ENCODE results near the gene SDK1.
"Not testable (repeated sequence)": the region's sequence is repeated elsewhere in the genome, so short reads cannot be mapped to it uniquely, and the experiment has no call there.

SDK1 gene

DNA sequence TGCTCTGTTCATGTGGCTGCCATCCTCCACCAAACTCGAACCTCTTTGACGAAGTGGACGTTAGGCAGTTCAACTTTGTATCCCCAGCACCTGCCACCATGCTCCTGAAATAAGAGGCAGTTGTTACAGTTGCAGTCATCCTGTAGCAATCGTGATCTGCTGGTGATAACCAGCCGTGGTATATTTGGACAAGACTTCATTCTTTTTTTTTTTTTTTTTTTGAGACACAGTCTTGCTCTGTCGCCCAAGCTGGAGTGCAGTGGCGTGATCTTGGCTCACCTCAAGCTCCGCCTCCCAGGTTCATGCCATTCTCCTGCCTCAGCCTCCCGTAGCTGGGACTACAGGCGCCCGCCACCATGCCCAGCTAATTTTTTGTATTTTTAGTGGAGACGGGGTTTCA, 640.7 kb downstream of the SDK1 start:
- not testable (repeated sequence) for DNase-seq

DNA sequence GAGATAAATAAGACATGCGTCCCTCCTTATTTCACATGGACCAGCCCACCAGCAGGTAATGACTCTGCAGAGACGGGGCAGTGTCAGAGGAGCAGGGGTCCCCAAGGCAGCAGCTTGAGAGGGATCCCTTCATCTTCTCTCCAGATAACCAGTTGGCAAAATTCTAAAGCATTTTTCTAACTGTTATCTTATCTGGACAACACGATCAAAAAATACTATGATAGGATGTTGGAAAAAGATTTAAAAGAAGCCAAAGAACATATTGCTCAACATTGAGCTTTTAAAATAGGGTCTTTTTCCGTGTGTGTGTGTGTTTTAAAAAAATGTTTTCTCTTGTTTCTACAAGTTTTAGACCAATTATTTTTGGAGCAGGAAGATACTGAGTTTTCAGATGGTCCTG, 641.2 kb downstream of the SDK1 start:
- DNase-seq = no peak

DNA sequence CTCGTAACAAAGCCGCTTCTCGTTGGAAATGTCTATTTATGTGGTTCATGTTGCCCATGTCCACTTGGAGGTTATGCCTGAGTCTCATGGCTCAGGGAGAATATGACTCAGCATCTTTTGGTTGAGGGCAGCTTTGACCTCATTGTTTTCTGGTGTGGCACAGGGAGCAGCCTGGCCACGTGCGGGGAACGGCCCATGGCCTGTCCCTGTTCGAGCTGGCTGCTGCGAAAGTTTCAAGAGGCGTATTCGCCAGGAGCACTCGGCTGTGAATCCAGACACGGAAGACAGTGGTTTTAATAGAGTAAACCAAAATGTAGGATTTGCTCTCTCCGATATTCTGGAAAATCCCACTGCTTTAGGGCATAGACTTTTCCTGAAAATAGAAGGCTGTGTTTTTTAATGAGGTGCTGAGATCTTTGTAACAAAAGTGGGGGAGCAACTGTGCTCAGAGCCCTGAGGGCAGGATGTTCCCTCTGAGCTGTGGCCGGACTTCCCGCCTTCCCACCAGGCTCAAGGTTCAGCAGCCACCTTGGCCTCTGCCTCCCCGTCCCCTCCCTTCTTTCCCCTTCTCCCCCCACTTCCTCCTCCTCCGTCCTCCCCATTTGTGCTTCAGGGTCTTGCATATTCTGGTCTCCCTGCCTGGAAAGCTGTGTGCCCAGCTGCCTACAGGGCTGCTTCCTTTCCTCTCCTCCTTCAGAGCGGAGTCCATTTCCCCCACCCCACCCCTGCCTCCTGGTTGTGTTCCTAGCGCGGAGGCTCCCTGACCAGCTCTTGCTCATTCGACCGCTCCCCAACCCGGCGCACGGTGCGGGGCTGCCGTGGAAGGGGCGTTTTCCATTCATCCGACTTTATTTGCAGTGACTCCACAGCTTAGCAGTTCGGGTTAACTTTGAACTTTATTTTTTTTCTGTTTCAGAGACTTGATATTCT, 642.0 kb downstream of the SDK1 start:
- no peak for DNase-seq

DNA sequence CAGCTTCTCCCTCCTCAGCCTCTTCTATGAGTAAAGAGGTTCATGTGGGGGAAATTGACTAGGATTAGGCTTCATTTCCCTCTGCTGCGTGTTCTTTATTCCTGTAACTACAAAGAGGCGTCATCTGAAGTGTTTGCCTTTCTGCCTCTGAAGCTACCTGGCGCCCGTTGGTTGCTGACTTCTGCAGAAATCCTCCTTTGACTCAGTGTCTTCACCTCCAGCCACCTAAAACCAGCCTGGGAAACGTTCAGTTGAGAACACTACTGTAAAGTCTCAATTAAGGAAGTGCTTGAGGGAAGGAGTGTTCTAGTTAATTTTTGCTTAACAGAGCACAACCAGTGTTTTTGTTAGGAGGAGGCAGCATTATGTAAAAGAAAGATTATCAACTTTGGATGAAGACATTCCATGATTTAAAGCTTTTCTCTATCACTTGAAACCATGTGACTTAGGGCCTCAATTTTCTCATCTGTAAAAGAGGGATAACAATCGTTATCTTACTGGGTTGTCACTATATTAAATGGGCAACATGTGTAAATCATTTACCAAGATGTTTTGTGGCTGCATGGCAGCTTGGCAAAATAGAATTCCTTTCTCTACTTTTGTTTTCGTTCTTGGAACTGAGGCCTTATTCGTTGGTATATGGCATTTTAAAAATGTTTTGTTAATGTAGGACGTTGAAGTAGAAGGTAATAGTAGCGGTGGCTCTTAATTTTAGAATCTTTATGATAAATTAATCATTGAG, 642.9 kb downstream of the SDK1 start:
- no peak for DNase-seq

DNA sequence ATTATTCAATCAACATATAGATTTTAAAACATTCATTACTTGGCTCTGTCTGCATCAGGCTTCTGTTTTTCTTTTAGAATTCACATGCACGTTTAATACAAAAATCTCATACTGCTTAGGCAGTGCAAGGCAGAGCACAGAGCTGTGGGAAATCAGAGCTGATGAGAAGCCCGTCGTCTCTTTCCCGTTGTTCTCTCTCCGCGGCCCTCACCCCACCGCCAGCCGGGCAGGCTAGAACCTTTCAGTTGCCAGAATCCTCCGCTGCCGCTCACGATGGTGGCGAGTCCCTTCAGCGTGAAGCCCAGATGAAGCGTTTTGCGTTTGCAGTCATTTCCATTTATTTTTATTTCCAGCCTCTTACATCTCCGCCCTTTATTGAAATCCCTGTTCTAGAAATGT, 648.2 kb downstream of the SDK1 start:
- no peak for DNase-seq

DNA sequence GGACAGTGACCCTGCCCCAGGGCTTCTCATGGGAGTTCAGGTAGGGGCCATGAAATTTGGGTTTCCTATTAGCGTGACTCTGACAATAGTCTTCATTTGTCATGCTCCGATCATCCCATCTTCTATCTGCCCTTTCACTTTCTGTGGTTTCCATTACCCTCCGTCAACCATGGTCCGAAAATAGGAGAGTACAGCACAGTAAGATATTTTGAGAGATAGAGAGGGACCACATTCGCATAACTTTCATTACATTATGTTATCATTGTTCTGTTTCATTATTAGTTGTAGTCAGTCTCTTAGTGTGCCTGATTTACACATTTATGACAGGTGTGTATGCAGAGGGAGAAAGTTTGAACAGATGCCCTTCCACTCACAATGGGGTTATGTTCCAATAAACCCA, 649.2 kb downstream of the SDK1 start:
- DNase-seq = no peak

DNA sequence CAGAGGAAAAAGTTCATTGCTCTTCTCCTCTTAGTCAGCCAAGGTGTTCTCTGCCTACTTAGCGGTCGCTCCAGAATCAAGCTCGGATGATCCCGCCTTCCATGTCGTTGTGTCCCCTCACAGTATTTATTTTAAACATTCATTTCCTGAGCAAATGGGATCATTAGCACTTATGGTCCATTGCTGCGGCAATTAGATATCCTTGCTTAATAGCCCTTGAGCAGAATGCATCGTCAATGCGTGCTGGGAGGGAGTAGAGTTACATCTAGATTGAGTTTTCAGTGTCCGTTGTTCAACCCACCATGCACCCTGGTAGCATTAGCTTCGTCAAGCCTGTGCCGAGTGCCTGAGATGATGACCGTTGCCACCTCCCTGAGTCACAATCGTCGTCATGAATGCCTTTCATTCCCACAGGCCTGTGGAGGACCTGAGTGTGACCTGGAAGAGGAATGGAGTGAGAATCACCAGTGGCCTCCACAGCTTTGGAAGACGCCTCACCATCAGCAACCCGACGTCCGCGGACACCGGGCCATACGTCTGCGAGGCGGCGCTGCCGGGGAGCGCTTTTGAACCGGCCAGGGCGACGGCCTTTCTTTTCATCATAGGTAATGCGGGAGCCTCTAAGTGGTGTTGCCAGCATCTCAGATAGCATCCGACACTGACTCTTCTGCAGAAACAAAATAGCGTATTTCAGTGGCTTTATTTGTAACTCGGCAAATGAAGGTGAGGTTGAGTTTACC, 650.4 kb downstream of the SDK1 start:
- no peak for DNase-seq

DNA sequence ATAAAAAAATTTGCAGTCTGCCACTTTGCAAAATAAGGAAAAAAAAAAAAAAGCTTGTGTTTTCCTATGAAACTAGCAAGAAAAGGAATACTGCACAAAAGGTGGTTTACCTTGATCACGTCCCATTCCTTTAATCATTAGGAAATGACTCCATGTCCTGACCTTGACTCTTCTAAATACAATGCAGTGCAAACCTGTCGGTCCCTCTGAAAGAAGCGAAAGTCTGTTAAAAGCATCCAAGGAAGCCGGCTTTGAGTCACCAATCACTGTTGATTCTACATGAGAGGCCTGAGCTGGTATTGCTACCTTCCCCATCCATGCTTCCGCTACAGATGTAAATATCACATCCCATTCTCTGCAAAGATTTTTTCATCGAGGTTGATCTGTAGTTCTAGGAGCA, 652.1 kb downstream of the SDK1 start:
- no peak for DNase-seq

DNA sequence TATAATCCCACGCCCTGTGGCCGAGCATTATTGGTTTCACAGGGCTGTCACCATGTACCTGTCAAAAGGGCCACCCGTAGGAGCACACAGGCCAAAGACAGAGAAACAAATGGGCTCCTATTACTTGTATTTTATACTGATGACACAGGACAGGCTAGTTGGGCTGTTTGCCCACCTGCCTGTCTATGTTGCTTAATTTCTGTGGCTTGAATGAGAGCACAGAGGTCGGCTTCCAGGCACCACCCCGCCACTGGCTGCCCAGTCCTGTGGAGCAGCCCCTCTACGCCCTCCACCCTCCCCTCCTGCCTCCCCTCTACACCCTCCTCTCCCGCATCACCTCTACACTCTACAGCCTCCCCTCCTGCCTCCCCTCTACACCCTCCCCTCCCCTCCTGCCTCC, 652.9 kb downstream of the SDK1 start:
- no peak for DNase-seq

DNA sequence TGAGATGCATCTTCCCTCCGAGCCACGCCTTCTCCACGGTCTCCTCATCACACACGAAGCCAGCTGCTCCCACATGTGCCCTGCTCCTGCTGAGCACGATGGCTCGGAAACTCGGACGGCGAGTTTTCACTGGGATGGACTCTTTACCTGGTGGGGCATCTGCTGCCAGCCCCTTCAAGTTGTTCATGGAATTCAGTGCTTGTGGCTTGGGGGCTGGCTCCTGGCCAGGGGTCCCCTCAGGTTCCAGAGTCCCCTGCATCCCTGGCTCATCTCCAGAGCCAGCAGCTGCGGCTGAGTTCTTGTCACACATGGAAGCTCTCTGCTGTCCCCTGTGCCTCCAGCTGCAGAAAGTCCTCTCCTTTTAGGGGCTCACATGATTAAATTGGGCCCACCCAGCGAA, 654.0 kb downstream of the SDK1 start:
- no peak for DNase-seq

DNA sequence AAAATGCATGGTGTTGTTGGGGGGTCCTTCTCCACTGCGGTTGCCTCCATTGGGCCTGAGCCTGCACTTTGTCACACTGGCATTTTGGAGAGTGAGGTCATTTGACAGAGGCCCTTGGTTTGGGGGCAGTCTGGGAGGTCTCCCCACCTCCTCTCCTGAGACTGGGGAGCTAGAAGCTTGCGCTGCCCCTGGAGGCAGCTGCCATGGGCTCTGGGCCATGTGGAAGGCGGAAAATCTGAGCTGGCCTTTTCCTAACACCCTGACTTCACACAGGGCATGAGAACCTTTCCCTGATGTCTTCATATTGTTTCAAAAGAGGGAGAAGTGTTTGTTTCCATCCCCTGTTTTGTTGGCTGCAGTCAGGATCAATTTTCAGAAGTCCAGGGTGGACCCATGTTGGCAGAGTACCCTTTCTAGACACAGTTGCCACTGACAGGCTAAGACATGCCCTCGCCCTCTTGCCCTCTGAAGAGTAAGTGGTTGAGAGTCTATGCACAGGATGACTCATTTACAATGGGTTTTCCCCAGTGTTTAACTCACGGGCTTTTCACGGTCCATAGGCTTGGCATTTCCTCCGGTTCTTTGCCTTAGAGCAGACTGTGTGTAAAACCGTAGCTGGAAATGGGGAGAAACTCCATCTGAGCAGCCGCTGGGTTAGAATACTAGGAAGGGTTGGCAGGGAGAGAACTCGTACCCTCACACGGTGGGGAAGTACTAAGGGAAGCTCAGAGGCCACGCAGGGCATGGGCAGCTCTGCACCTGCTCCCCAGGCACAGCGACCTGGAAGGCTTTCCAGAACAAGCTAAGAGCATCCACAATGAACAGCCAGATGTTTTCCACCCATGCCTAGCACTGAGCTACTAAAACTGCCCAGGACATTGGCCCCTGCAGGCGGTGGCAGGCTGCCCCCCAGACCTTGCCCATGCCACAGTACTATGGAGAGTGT, 655.0 kb downstream of the SDK1 start:
- DNase-seq = no peak

DNA sequence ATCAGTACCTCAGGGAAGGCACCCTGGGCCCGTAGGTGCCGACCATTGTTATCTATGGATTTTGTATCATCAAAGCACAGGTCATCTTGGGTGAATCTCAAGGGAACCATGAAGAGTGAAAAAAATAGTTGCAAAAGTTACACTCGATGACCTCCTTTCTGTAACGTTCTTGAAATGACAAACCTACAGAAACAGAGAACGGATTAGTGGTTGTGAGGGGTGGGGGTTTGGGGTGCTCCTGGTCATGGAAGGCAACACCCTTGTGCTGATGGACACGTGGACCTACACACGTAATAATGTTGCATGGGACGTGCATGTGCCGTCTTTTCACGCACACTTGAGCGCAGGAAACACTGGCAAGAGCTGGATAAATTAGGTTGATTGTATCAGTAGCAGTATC, 655.9 kb downstream of the SDK1 start:
- DNase-seq = no peak

DNA sequence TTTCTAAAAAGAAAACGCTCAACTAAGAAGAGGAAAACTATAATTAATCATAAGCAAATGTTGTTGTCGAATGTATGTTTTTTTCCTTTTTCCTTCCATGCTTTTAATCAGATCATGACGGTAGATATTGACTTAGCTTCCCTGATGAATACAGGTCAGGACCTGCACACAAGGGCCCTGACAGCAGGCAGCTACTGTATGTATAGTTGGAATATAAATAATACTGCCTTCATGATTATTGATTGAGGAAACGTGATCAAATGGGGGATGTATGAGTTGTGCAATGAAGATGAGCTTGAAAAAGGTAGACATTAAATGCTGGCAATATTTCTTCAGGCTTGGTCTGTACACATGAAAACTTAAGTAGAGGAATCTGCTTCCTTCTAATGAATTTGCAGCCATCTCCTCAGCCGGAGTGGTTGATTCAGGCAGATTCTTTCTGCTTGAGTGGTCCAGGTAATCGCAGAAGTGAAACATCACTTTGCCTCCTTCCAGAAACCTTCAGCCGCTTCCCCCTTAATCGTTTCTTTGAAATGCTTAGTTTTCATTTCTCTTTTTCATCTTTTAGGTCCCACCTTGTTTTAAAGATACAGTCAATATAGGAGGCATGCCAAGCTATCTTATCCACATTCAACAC, 656.5 kb downstream of the SDK1 start:
- DNase-seq = no peak

DNA sequence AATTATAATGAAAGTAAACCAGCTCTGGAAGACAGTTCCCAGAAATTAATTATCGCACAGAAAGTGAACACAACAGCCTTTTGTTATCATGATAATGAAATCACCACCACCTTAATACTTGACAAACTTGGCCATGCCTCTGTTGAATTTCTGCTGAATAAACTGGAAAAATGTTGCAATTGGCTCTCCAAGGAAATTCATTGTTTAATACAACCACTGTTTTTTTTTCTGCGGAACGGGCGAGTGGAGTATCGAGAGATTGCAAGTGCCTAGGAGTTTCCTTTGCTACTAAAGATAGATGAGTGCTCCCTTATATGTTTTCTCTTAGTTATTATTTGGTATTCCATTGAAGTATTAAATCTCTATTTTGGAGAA, 657.0 kb downstream of the SDK1 start:
- DNase-seq = no peak

DNA sequence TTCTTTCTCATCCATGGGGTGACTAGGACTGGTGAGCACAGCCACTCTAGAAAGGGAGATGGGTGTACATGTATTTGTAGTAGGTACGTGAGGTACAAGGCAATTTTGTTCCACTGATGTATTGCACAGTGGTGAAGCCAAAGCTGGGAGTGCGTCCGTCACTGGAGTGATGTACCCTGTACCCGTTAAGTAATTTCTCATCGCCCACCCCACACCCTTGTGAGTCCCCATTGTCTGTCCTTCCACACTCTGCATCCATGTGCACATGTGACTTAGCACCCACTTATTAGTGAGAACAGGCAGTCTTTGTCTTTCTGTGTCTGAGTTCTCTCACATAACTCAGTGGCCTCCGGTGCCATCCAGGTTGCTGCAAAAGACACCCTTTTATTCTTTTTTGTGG, 658.3 kb downstream of the SDK1 start:
- DNase-seq = no peak

DNA sequence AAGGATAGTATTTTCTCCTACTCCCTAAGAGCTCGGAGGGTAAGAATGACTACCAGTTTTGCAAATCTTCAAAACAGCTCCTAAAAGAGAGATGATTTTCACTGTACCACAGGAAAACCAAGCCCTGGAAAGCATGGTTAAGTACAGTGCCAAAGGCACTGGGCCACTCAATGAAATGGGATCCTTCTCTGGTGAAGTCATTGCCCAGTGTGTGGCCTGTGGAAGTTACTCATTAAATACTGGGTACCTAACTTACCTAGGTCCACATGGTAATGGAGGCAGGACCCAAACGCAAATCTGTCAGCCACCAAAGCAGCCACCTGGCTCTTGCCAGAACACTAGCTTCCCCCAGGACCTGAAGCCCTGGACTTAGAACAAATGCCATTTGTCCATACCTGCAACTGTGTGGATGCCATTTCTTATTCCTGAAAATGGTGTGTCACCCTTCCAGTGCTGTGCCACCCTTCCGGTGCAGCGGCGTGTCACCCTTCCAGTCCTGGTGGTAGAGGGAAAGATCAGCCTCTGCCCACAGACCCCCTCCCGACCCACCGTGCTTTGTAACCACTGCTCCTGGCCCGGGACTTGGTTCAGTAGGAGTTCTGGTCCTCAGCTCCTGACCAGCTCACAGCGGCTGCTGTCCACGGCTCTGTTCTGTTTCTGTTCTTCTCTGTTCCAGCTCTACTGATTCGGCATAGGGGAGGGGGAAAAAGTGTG, 659.2 kb downstream of the SDK1 start:
- DNase-seq = no peak

DNA sequence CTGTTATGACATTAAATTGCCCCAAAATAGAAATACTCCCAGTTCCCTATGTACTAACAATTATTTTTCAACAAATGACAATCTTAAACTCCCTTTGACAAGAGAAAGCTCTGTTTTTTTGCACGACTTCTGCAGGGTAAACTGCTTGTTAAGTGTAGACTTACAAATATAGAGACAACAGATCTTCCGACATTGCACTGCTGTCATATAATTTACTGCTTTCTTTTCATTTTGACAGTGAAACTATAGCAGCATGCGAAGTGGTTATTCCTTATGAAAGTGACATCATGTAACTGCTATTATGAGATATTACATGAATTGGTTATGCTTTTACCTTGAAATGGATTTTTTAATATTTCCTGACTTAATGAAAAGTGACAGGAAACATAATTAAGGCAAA, 659.9 kb downstream of the SDK1 start:
- DNase-seq = no peak

DNA sequence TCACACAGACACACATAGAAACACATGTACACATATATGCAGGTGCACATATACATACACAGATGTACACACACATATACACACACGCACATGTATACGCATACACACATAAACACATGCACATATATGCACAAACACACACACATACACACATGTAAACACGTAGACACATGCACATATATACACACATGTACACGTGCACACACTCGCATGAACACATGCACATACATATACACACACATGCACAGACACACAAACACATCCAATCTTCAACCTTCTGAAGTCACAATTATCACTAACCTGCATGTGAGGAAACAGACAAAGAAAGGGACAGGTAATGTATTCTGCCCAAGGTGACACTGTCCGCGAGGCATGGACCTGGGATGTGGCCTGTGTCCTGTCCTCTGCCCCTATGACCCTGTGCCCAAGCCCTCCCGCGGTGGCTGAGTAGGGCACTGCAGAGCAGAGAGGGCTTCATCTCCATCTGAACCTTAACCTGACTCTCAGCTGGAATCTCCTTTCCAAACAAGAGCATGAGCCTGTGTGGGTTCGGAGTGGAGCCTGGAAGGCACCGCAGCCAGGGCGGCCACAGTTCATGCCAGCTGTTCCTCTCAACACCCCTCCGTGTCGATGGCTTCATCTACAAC, 660.9 kb downstream of the SDK1 start:
- no peak for DNase-seq

DNA sequence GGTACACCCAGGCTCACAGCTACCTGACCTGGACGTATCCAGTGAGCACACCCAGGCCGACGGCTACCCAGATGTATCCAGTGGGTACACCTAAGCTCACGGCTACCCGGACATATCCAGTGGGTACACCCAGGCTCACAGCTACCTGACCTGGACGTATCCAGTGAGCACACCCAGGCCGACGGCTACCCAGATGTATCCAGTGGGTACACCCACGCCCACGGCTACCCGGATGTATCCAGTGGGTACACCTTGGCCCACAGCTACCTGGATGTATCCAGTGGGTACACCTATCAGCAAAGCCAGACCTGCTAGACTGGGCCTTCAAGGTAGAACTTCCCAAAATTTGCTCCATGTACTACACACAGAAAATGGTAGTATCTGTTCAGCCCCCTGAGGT, 662.7 kb downstream of the SDK1 start:
- not testable (repeated sequence) for DNase-seq

DNA sequence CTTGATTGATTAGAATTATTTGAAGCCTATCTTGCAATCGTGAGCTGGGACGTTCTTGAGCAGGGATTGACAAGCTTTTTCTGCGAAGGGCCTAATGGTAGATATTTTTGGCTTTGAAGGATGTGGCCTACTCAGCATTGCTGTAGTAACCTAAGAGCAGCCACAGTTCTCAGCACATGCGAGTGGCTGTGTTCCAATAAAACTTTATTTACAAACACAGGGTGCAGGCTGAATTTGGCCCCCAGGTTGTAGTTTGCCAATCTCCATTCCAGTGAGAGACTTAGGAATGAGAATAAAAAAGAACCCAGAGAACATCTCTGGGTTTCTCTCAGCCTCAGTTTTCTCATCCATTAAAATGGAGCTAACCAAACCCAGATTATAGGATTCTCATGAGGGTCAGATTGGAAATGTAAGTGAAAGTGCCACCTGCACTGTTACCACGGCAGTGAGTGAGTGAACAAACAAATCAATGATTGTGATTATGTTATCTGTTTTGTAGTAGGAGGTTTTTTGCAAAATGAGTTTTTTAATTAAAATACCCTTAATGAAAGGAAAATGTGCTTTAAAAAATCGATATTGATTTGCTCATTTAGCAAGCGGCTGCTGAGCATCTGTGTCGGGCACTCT, 664.0 kb downstream of the SDK1 start:
- no peak for DNase-seq

Data from HCEC 1CT (cell line).